ENCODE measurements around the gene CNTNAP2. TPM values are rescaled to one million over a fixed set of nuclear protein-coding genes. Genes with fewer than 3 reads are reported as not detected.

Gene CNTNAP2
- total and polyA plus RNA-seq, 12 donors, result 0.07 to 0.77 (median 0.24) TPM

GRCh38 chr7:146449625-146450024 lies 333.0 kb downstream of the CNTNAP2 start:
- DNase-seq, result no peak
- H3K9me3 ChIP-seq, result peaks cover 0 to 15% (median 0%) of the 10 kb centered on the region in 11 donors
- no peaks in the 10 kb centered on the region for H3K4me1 ChIP-seq
- no peak overlapping the region for H3K4me3 ChIP-seq
- 76 to 87% methylated on average over 4 of the region's 4 CpGs for WGBS, 2 donors
- H3K27ac ChIP-seq, result no peak overlapping the region
- intact Hi-C loops (cut with DNase I), result no loop called here
- no peak for TF ChIP-seq CTCF (IDR thresholded peaks at IDR 0.05)
- no peaks in the 10 kb centered on the region for H3K27me3 ChIP-seq
- H3K36me3 ChIP-seq, result no peaks in the 10 kb centered on the region
- no peak for ATAC-seq

DNA sequence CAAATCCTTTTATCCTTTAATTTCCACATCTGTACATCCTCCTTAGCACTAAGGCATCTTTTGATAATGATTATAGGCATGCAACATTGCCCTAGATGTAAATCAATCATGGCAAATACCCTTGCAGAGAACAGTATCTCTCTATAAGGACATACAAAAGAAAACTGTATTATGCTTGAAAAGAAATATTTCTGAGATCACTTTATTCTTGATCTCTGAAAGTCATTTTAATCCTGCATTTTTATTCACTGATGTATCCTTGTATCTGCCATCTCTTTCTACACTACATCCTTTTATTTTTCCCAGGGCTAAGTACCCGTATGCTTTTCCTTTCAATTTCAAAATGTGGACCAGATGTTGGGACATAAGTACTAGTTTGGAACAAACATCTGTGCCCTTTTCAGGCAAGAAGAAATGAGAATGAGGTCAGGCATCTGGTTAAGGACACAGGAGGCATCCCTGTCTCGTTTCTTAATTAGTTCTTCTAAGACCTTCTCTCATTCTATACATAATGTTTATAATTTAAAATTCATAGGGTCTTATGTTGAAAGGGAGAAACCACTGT lies 338.6 kb downstream of the CNTNAP2 start:
- DNase-seq (no peak), ATAC-seq (no peak)
- intact Hi-C loops (cut with DNase I), result no loop called here
- 49 to 57% methylated on average over 2 of the region's 2 CpGs for WGBS, 2 donors
- Histone ChIP-seq H3K9me3 (peaks cover 0 to 19% (median 0%) of the 10 kb centered on the region in 11 donors), H3K36me3 (no peaks in the 10 kb centered on the region), H3K4me1 (no peaks in the 10 kb centered on the region), H3K27ac (no peak overlapping the region), H3K27me3 (no peaks in the 10 kb centered on the region), H3K4me3 (no peak overlapping the region)
- TF ChIP-seq CTCF (IDR thresholded peaks at IDR 0.05), result no peak

DNA sequence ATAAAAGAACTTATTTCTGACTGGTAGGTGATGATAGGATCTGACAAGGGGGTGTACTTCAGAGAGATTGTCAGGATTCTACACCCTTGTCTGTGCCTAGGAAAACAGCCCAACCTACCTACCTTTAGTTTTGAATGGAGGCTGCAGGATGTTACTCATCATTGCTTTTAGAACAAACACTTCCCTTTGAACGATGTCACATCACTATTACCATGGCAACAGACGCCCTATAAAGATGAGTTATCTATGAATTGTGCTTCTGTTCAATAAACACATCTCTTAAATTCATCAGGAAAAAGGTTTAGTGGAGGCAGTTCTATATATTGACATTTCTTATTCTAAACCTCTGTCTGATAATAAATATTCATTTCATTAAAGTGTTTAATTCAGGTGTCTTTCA lies 362.4 kb downstream of the CNTNAP2 start:
- no peaks in the 10 kb centered on the region for H3K36me3 ChIP-seq
- ATAC-seq, result no peak
- H3K9me3 ChIP-seq, result peaks cover 0 to 7% (median 0%) of the 10 kb centered on the region in 11 donors
- DNase-seq, result no peak
- intact Hi-C loops (cut with DNase I), result no loop called here
- no peak overlapping the region for H3K27ac ChIP-seq
- H3K4me1 ChIP-seq, result no peaks in the 10 kb centered on the region
- 42 to 64% methylated on average over 2 of the region's 2 CpGs for WGBS, 2 donors
- H3K4me3 ChIP-seq, result no peak overlapping the region
- TF ChIP-seq CTCF (IDR thresholded peaks at IDR 0.05), result no peak
- no peaks in the 10 kb centered on the region for H3K27me3 ChIP-seq

GRCh38 chr7:146486519-146486918 lies 369.9 kb downstream of the CNTNAP2 start:
- no peak for DNase-seq
- ATAC-seq, result no peak
- no peak overlapping the region for H3K27ac ChIP-seq
- H3K36me3 ChIP-seq, result no peaks in the 10 kb centered on the region
- no peak overlapping the region for H3K4me3 ChIP-seq
- intact Hi-C loops (cut with DNase I), result no loop called here
- no peaks in the 10 kb centered on the region for H3K4me1 ChIP-seq
- WGBS, 2 donors, result 86% methylated on average over 3 of the region's 3 CpGs
- H3K27me3 ChIP-seq, result no peaks in the 10 kb centered on the region
- no peak for TF ChIP-seq CTCF (IDR thresholded peaks at IDR 0.05)
- peaks cover 0 to 22% (median 4%) of the 10 kb centered on the region in 11 donors for H3K9me3 ChIP-seq

All from heart right ventricle (tissue), 16 donors.